Transverse colon (tissue), 4 donors: ENCODE data around the gene TMEM150C.

Source experiments
- POLR2AphosphoS5 ChIP-seq, 3 donors: sonication (generic); formaldehyde crosslinking; IDR thresholded peaks; one replicate each; pipeline ENCODE4 v1.6.1; 2016; ENCODE audit warnings: antibody characterized with exemption in 3 of 3
- TF ChIP-seq, protein P1 (sequence below), 5 experiments: fragments of 200-600 bp in 3 of 5; fragments of 450-650 bp in 2 of 5; sonication (generic) in 3 of 5; IDR thresholded peaks; 1 replicate in 2 of 5; 2 replicates in 3 of 5; pipeline ENCODE4 v1.5.1; 2016 to 2017; ENCODE audit warnings: antibody characterized with exemption in 5 of 5, inconsistent platforms in 3 of 5, mild to moderate bottlenecking in 2 of 5, moderate library complexity in 1 of 5

GRCh38 chr4:82500435-82501153, 61.2 kb downstream of the TMEM150C start:
- TF ChIP-seq POLR2AphosphoS5 (IDR thresholded peaks at IDR 0.05): no peak
- TF ChIP-seq, protein P1, sequence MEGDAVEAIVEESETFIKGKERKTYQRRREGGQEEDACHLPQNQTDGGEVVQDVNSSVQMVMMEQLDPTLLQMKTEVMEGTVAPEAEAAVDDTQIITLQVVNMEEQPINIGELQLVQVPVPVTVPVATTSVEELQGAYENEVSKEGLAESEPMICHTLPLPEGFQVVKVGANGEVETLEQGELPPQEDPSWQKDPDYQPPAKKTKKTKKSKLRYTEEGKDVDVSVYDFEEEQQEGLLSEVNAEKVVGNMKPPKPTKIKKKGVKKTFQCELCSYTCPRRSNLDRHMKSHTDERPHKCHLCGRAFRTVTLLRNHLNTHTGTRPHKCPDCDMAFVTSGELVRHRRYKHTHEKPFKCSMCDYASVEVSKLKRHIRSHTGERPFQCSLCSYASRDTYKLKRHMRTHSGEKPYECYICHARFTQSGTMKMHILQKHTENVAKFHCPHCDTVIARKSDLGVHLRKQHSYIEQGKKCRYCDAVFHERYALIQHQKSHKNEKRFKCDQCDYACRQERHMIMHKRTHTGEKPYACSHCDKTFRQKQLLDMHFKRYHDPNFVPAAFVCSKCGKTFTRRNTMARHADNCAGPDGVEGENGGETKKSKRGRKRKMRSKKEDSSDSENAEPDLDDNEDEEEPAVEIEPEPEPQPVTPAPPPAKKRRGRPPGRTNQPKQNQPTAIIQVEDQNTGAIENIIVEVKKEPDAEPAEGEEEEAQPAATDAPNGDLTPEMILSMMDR (IDR thresholded peaks at IDR 0.05): no peak
